Gastroesophageal sphincter (tissue), 3 donors: Measurements from ENCODE around the gene LILRA1.
"Not testable (repeated sequence)": the region's sequence is repeated elsewhere in the genome, so short reads cannot be mapped to it uniquely, and the experiment has no call there.

Experiments
- CTCF ChIP-seq, 4 experiments: fragments of 200-600 bp in 2 of 4; fragments of 450-650 bp in 2 of 4; sonication (generic) in 1 of 4; IDR thresholded peaks; one replicate each; pipeline ENCODE4 v1.5.1; 2017 to 2019; ENCODE audit warnings: antibody characterized with exemption in 4 of 4, mild to moderate bottlenecking in 2 of 4, moderate library complexity in 2 of 4
- EP300 ChIP-seq: sonication (generic); formaldehyde crosslinking; IDR thresholded peaks from one replicate; pipeline ENCODE4 v1.6.1; 2017; ENCODE audit warnings: antibody characterized with exemption, mild to moderate bottlenecking
- POLR2AphosphoS5 ChIP-seq: sonication (generic); formaldehyde crosslinking; IDR thresholded peaks from one replicate; pipeline ENCODE4 v1.6.1; 2017; ENCODE audit warnings: antibody characterized with exemption

- not testable (repeated sequence) for TF ChIP-seq CTCF (IDR thresholded peaks at IDR 0.05); POLR2AphosphoS5; EP300
These were observed 30.8 kb downstream of the LILRA1 start for GRCh38 chr19:54624234-54624633.
